Stimulated activated CD8-positive, alpha-beta memory T cell treated with anti-CD3 and anti-CD28 coated beads, Interleukin-12 subunit alpha, Interleukin-12 subunit beta, amount 100 ng/mL, for 24 hours (primary cell): ENCODE measurements around the gene PTGFRN.

Source experiments
- DNase-seq: peaks from one replicate; pipeline ENCODE4 v3.0.0-alpha.2; 2020; ENCODE audit errors: extremely low read depth

PTGFRN gene

DNA sequence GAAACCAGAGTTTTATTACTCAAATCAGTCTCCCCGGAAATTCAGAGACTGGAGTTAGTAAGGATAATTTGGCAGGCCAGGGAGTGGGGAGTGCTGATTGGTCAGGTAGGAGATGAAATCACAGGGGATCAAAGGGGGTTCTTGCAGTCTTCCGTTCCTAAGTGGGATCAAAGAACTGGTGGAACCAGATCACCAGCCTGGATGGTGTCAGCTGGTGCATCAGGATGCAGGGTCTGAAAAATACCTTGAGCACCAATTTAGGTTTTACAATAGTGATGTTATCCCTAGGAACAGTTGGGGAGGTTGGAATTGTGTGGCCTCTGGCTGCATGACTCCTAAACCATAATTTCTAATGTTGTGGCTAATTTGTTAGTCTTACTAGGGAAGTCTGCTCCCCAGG is 90.4 kb downstream of the PTGFRN start:
- no peak for DNase-seq

DNA sequence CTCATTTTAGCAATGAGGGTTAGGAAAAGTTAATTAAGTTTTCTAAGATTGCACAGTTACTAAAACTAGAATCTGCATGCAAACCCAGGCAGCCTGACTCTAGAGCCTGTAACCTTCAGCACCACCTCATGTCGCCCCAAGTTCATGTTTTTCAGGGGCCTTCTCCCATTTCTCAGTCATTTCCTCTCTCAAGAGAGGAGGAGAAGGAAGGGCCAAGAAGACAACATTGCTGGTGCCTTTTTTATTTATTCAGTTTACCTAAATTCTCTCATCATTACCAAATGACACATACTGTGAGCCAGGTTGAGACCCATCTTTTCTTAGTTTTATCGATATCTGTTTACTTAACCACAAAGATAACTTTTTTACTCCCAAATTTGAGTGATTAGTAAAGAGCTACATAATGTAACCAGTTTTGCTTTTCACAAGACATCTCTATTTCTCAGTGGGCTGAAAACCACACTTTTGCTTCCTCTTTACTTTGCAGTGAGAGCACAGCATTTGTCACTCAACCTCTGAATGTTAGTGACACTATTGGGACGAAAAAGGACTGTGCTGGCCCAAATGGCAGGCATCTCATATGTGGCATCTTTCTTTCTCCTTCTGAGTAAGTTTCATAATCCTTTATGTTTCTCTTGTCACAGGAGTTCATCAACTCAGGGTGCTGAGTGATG is 91.7 kb downstream of the PTGFRN start, which contains the start of gene CD101:
Gene CD101 (plus strand): TSS at position 507 of the 674 bp plus-strand sequence. CDS start 58 bp downstream, at position 565.
- no peak for DNase-seq

DNA sequence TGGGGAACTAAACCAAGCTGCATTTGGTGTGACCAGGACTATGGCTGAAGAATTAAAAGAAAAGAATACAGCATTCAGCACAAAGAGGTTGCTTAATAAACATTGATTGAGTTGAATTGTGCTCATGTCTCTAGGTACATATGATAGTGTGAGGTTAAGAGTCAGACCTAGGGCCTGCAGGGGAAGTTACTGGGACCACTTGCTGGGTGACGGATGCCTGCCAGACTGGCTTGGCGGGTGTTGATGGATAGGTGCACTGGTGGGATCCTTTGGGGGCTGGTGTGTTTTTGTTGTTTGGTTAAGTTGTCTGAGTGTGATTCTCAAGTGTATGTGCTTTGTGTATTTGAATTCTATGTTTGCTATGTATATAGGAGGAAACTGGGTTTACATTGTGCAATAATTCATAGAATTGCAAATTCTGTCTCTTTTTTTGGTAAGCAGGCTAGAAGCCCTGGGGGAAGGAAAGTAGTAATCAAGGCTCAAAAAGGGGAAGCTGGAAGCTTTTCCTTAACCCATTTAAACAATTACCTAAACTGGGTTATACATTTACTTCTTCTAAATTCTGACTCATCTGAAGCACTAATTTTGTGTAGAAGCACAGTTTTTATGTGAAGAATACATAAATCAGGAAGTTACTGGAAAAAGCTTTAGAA is 93.6 kb downstream of the PTGFRN start:
- DNase-seq = no peak

DNA sequence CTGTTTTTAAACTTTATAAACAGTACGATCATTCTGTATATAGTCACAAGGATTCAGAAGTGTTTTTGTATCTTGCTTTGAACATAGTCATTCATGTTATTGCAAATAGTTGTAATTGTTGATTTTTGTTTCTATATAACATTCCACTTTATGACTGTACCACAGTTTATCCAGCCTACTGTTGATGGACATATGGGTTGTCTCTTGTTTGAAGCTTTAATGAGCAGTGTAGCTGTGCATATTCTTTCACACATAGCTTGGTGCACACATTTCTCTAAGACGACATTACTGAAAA is 98.0 kb downstream of the PTGFRN start:
- DNase-seq = no peak

DNA sequence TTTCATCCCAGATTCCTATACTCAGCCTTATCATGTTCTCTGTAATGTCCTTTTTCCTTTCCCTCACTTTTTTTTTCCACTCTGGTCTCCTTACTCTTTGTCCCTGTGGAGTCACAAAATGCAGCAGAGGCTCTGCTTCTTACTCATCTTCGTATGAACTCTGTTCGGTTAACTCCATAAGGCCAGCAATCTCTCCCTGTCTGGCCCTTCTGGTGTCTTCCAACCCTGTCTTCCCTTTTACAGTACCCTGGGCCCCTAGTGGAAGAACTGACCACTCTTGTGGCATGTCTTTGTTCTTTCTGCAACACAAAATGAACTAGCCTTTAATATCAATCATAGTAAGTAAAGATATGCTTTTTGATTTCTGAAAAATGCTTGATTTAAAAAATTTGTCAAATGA is 98.9 kb downstream of the PTGFRN start:
- DNase-seq = no peak

DNA sequence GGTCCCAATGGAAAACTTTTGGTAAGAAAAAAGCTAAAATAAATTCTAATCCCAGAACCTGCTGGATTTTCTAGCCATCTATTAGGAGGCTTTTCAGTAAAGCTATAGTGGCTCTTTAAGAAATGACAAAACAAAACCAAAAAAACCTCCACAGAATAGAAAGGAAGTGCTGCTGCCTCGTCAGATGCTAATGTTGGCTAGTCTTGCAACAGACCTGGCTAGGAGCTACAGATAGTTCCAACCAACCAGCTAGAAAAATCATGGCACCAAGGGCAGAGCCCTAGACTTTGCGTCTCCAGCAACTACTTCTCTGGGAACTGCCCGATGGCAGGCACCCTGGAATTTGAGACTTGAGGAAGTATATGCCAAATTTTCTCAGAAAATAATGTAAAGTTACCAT is 99.4 kb downstream of the PTGFRN start:
- no peak for DNase-seq

DNA sequence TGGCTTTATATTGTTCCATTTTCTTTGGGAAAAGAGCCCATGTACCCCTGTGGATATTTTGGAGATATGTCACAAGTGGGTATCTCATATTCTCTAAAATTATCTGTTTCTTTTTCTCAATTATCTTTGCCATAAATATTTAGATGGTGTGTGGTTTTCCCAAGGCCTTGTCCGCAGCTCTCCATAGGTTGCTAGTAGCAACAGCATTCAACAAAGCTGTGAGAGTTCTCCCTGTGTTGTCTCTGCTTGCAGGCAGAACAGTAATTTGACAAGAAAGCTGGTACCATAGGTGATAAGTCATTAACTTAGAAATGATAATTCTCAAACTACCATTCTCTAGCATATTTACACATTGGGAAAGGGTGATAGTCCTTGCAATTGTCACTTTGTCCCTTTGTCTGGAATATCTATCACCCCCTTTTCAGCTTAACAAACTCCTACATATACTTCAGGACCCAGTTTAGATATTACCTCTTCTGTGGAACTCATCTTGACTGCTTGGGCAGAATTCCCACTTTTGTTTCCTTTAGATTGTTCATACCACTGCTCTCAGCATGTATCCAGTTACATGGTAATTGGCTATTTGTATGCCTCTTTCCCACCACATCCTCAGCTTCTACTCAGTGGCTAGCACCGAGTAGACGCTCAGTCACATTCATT is 100.7 kb downstream of the PTGFRN start:
- DNase-seq = no peak

DNA sequence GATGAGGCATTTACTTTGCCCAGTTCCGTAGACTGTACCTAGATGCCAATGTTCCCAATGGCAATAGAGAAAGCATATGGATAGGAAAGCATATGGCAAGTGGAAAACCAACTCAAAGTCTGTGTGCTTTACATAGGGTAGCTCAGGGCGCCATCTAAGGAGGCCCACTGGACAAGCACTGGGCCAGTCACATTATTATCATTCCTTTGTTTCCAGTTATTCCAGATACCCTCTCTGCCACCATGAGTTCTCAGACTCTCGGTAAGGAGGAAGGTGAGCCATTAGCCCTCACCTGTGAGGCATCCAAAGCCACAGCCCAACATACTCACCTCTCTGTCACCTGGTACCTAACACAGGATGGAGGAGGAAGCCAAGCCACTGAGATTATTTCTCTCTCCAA is 101.6 kb downstream of the PTGFRN start:
- no peak for DNase-seq

DNA sequence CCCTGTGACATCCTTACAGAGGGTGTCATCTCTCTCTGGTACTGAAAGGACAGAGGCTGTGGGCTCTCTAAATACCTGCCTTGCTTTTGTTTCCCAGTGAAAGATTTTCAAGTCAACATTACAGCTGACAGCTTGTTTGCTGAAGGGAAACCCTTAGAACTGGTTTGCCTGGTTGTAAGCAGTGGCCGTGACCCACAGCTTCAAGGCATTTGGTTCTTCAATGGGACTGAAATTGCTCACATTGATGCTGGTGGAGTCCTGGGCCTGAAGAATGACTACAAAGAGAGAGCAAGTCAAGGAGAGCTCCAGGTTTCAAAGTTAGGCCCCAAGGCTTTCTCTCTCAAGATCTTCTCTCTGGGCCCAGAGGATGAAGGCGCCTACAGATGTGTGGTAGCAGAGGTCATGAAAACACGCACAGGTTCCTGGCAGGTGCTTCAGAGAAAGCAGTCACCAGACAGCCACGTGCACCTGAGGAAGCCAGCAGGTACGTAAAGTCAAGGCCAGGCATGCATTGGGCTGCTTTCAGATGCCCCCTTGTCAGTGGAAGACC is 103.7 kb downstream of the PTGFRN start:
- DNase-seq = no peak

DNA sequence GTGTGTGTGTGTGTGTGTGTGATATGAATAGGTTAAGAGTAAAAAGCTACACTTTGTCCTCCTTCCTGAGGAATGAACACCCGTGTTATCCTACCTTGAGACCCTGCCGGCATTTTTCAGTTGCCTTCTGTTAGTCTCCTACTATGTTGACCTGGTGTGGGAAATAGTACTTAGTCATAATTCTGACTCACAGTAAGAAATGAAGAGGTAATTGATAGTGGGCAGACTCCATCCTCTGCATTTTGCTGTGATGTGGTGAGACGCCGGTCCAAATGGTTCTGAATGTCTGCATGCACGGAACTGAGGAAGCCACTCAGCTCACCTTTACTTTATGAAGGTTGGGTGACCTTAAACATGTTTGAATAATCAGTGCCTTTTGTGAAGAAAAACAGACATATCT is 104.5 kb downstream of the PTGFRN start:
- DNase-seq = no peak

DNA sequence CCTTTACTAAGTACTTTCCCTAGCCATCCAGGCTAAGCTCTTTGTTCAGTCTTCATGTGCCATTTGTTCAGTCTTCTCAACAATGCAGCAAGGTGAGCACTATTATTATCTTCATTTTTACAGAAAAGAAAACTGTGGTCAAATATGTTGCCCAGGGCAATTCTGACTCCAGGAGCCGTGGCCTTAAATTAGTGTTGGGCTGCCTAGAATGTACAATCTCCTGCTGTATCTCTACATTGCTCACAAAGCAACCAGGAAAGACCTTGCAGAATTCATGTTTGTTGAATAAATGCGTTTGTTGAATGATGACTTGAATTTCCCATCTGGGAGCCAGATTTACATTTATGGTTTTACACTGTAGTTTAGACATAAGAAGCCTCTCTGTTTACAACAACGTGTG is 106.0 kb downstream of the PTGFRN start:
- DNase-seq = no peak

DNA sequence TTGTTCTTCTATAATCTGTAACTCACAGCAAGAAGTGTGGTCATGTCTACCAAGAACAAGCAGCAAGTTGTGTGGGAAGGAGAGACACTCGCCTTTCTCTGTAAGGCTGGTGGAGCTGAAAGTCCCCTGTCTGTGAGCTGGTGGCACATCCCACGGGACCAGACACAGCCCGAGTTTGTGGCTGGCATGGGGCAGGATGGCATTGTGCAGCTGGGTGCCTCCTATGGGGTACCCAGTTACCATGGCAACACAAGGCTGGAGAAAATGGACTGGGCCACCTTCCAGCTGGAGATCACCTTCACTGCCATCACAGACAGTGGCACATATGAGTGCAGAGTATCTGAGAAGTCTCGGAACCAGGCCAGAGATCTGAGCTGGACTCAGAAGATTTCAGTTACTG is 107.3 kb downstream of the PTGFRN start:
- no peak for DNase-seq

DNA sequence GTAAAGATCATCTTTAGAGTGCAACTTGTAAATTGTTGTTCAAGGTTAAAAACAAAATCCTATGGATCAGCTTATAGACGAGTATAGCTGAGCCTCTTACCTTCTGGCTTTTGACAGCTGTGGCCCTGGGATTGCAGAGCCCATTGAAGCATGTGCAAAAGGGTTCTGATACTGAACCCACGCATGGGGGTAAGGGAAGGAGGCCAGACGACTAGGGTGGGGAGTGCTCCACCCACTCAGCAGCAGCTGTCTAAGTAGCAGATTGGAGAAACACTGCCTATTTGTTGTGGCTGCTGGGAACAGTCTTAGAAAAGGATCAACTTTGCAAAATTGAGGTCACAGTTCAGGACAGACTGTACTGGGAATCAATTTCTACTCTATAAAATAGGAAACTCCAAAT is 107.9 kb downstream of the PTGFRN start:
- DNase-seq = no peak

DNA sequence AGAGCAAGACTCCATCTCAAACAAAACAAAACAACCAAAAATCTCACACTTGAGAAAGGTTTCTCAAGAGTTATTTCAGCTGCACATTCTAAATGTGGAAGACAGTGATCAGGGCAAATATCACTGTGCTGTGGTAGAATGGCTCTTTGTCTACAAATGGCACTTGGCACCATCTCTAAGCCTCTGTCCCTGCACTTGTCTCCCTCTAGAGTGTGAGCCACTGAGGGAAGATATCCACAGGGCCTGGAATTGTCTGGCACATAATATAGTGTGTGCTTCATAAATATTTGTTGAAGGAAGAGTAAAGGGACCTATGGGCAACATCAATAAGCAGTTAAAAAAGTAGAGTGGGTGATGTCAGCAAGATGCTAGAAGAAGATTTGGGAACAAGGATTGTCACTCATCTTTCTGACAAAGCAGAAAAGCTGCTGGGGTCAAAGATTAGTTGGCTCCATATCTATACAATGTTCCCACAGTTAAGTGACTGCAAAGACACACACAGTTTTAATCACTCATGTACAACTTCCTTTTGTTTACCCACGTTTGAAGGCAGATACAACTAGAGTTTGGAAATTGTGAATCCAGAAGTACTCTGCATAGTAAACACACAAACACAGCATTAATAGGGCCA is 110.9 kb downstream of the PTGFRN start:
- DNase-seq = no peak

DNA sequence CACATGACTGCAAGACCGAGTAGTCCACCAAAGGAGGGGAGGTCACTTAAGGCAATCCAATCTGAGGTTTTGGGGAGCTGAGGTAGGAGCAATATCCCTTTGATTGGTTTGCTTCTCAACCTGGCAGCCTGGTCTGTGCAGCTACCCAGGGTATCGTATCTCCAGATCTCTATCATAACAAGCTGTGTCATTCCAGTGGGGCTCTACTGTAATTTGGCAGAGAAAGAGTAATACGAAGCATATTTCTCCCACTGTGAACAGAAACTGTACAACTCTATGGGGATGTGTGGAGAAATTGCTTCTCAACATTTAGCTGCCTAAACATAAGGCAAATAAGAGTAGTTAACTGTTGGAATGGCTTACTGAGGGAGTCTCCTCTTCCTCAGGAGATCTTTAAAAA is 112.4 kb downstream of the PTGFRN start:
- no peak for DNase-seq

DNA sequence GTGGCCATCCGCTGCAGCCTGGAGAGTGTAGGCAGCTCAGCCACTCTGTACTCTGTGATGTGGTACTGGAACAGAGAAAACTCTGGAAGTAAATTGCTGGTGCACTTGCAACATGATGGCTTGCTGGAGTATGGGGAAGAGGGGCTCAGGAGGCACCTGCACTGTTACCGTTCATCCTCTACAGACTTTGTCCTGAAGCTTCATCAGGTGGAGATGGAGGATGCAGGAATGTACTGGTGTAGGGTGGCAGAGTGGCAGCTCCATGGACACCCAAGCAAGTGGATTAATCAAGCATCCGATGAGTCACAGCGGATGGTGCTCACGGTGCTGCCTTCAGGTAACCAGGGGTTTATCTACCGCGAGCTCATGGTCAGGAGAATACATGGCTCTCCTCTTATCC is 115.9 kb downstream of the PTGFRN start:
- DNase-seq = no peak

DNA sequence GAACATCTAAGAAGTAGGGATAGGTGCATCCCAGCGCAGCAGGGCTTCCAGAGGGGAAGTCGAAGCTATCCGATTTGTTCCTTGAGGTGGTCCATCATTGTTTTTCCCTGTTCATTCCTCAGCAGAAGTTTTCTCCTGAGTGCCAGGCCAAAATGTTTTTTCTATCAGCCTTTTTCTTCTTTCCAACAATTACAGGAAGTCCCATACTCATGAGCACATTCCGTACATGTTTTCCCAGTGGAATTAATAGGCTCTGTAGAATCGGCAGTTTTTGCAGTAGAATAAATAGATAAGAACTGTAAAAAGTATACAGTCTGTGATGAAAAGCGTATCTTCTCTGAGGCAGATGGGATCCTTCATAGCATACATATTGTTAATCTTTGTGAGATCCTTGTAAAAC is 116.6 kb downstream of the PTGFRN start:
- no peak for DNase-seq

DNA sequence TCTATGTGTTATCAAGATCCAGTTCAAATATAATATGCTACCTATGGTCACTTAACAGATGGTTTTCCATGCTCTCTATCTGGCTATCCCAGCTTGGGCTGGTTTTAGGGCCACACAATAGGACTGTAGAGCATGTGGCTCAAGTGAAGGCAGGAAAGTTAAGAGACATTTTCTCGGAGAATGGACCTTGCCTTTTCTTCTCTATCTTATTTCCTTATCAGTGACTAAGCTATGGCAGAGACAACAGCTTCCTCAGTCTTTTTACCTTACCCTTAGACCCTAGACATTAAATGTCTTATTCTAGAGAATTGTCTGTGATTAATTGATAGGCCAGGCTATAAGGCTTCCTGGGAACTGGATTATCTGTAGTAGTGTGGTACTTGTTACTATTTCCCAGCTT is 120.0 kb downstream of the PTGFRN start:
- DNase-seq = no peak

DNA sequence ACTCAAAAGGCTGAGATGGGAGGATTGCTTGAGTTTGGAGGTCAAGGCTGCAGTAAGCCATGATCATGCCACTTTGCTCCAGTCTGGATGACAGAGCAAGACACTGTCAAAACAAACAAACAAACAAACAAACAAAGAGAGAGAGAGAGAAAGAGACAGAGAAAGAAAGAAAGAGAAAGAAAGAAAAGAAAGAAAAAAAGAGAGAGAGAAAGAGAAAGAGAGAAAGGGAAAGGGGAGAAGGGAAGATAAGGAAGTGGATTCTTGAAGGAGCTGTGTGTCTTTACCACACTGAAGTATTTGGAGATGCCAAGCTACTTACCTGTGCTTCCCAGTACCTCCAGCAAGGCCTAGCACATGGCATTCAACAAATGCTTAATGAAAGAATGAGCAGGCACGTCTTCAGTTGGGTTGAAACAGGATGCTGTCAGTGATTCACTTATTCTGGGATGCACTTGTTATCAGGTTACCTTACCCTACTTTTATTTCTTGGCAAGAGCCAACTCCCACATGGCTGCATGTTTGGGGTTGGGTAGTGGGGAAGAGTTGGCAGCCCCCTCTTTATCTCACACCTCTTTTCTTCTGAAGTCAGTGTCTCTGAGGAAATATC is 120.7 kb downstream of the PTGFRN start:
- no peak for DNase-seq

DNA sequence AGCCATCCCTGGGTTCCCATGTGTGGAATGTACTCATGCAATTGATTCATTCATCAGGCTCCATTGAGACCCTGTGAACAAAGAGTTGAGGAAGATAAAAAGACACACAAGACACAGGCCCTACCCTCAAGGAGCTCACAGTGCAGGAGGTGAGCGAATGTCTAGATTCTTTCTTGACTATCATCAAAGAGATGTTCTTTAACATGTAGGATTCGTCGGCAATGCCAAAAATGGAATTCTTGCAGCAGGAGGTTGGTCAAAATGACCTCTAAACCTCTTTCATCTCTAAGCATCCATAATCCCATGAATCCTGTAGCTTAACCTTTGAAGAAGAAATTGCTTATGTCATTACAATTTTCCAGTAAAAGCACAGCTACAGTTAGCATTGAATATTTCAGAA is 122.5 kb downstream of the PTGFRN start:
- DNase-seq = no peak

DNA sequence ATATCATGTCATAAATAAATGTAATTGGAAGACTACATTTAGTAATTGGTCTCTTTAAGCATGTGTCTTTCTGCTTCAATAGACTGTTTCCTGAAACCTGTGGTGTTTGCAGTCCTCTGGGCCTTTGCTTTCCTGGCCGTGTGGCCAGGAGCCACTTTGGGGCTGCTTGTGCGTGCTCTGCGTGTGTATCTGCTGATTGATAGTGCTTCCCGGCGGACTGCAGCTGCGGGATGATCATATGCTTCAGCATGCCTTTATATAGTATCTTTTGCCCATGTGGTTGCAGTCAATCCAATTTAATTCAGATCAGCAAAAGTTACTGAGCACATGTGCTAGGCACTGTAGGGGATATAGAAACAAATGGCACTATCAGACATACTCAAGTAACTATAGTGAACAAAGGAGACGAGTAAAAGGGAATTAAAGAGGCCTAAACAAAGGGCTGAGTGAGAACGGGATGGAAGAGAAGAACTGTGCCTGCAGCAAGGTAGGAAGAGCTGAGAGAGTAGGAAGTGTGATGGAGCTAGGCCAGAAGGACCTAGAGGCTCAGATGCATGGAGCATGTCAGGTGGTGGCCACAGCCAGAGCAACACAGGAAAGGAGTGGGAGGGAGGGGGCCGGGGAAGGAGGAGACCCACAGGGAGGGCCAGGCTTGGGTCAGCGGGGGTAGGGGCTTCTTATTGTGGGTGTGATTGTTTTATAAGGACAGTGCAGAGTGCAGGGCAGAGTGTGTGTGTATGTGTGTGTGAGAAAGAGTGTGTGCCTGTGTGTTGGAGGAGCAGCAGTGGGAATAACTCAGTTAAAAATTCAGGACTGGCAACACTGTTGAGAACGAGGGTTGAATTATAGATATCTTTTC is 123.2 kb downstream of the PTGFRN start:
- DNase-seq = no peak
